Activated T-cell treated with anti-CD3 and anti-CD28 coated beads, Interleukin-2, amount 50 U/mL, for 24 hours (primary cell): Measurements from ENCODE around the gene ADAM19.
A peak's percentile ranks its signal among the peaks of the same experiment; 100 is the strongest.
"Not testable (repeated sequence)": the region's sequence is repeated elsewhere in the genome, so short reads cannot be mapped to it uniquely, and the experiment has no call there.

Experiments used
- DNase-seq: peaks from one replicate; pipeline ENCODE4 v3.0.0-alpha.2; 2020
- H3K27ac Mint-ChIP-seq: 2 replicates; pipeline ENCODE4 v1.8.0; 2020; ENCODE audit warnings: mild to moderate bottlenecking, mixed read lengths
- H3K27me3 Mint-ChIP-seq: 2 replicates; pipeline ENCODE4 v1.8.0; 2020; ENCODE audit warnings: mixed read lengths
- H3K36me3 Mint-ChIP-seq: 2 replicates; pipeline ENCODE4 v1.8.0; 2020; ENCODE audit warnings: low read depth, mixed read lengths
- H3K4me1 Mint-ChIP-seq: 2 replicates; pipeline ENCODE4 v1.8.0; 2020; ENCODE audit warnings: low read depth, mixed read lengths
- H3K4me3 Mint-ChIP-seq: 2 replicates; pipeline ENCODE4 v1.8.0; 2020; ENCODE audit warnings: mild to moderate bottlenecking, moderate library complexity, mixed read lengths
- H3K9me3 Mint-ChIP-seq: 2 replicates; pipeline ENCODE4 v1.8.0; 2020; ENCODE audit warnings: mixed read lengths

The ADAM19 gene

DNA sequence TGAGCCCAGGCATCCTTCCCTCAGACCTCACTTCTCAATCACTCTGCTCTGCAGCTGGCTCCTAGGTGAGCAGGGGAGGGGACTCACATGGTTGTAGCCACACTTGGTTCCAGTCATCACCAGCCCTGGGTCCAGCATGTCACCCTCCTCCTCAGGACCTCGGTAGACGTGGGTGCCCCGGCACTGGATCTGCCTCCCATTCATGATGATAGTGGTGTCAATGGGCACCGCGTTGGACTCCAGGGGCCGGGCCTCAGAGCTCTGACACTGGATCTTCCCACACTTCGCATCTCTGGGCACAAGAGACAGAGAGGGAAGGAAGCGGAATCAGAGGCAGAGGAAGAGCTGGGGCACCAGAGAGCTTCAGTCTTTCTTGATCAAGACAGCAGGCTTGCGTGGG, 82.7 kb downstream of the ADAM19 start:
- peaks cover 67% of the 10 kb centered on the region for H3K36me3 Mint-ChIP-seq
- H3K4me1 Mint-ChIP-seq, result peaks cover 8% of the 10 kb centered on the region
- no peak for DNase-seq
- H3K4me3 Mint-ChIP-seq, result no peak overlapping the region
- no peak overlapping the region for H3K27ac Mint-ChIP-seq
- no peaks in the 10 kb centered on the region for H3K9me3 Mint-ChIP-seq
- H3K27me3 Mint-ChIP-seq, result no peaks in the 10 kb centered on the region

GRCh38 chr5:157491471-157491995, 84.0 kb downstream of the ADAM19 start:
- H3K27ac Mint-ChIP-seq, result no peak overlapping the region
- no peak for DNase-seq
- H3K27me3 Mint-ChIP-seq, result no peaks in the 10 kb centered on the region
- H3K36me3 Mint-ChIP-seq, result peaks cover 71% of the 10 kb centered on the region
- H3K4me1 Mint-ChIP-seq, result peaks cover 14% of the 10 kb centered on the region
- no peak overlapping the region for H3K4me3 Mint-ChIP-seq
- no peaks in the 10 kb centered on the region for H3K9me3 Mint-ChIP-seq

GRCh38 chr5:157487358-157487757, 88.2 kb downstream of the ADAM19 start:
- no peaks in the 10 kb centered on the region for H3K9me3 Mint-ChIP-seq
- no peak overlapping the region for H3K4me3 Mint-ChIP-seq
- H3K4me1 Mint-ChIP-seq, result peaks cover 7% of the 10 kb centered on the region
- no peaks in the 10 kb centered on the region for H3K27me3 Mint-ChIP-seq
- peaks cover 76% of the 10 kb centered on the region for H3K36me3 Mint-ChIP-seq
- DNase-seq, result no peak
- no peak overlapping the region for H3K27ac Mint-ChIP-seq

GRCh38 chr5:157486861-157487260, 88.7 kb downstream of the ADAM19 start:
- Mint-ChIP-seq H3K27me3 (no peaks in the 10 kb centered on the region), H3K4me3 (no peak overlapping the region), H3K4me1 (peaks cover 7% of the 10 kb centered on the region), H3K36me3 (peaks cover 78% of the 10 kb centered on the region), H3K9me3 (no peaks in the 10 kb centered on the region), H3K27ac (peak overlapping the region; percentile 20)
- DNase-seq, result no peak

DNA sequence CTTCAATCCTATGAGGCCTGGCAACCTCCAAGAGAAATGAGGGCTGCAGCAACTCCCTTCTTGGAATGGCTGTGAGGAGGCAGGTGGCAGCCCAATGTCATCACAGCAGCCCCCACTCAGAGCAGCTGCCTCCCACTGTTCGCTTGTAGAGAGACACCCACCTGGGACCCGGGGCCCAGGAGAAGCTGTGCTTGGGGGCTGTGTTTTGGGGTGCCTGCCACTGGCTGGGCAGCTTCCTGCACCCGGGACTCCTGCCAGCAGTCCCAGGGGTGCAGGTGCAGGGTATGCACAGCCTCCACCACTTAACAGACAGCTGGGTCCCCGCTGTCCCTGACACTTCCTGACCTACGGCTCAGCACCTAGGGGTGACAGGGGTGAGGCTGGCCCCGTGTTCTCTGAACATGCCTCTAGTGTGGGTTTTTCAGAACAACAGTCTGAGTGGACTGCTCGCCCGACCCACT, 89.3 kb downstream of the ADAM19 start:
- Mint-ChIP-seq H3K27ac (no peak overlapping the region), H3K27me3 (no peaks in the 10 kb centered on the region)

GRCh38 chr5:157485811-157486210, 89.8 kb downstream of the ADAM19 start:
- Mint-ChIP-seq H3K27ac (no peak overlapping the region), H3K4me1 (peaks cover 7% of the 10 kb centered on the region), H3K36me3 (peaks cover 74% of the 10 kb centered on the region), H3K9me3 (no peaks in the 10 kb centered on the region), H3K27me3 (no peaks in the 10 kb centered on the region), H3K4me3 (no peak overlapping the region)
- DNase-seq, result no peak

More for the DNA sequence above, 89.3 kb downstream of the ADAM19 start:
- Mint-ChIP-seq H3K4me1 (peaks cover 7% of the 10 kb centered on the region), H3K4me3 (no peak overlapping the region), H3K9me3 (no peaks in the 10 kb centered on the region), H3K36me3 (peaks cover 76% of the 10 kb centered on the region)
- no peak for DNase-seq

GRCh38 chr5:157485340-157485739, 90.2 kb downstream of the ADAM19 start:
- Mint-ChIP-seq H3K27ac (peak overlapping the region; percentile 26), H3K36me3 (peaks cover 76% of the 10 kb centered on the region), H3K4me3 (no peak overlapping the region), H3K9me3 (no peaks in the 10 kb centered on the region), H3K27me3 (no peaks in the 10 kb centered on the region), H3K4me1 (peaks cover 7% of the 10 kb centered on the region)
- DNase-seq, result no peak

- Mint-ChIP-seq H3K27me3 (no peaks in the 10 kb centered on the region), H3K4me1 (peaks cover 7% of the 10 kb centered on the region), H3K9me3 (no peaks in the 10 kb centered on the region), H3K27ac (no peak overlapping the region), H3K4me3 (no peak overlapping the region), H3K36me3 (peaks cover 76% of the 10 kb centered on the region)
- DNase-seq, result no peak
Measured at GRCh38 chr5:157484768-157485167, 90.8 kb downstream of the ADAM19 start.

- not testable (repeated sequence) for H3K4me1 Mint-ChIP-seq, H3K27me3 Mint-ChIP-seq, DNase-seq, H3K27ac Mint-ChIP-seq, H3K4me3 Mint-ChIP-seq, H3K9me3 Mint-ChIP-seq
- peaks cover 69% of the 10 kb centered on the region for H3K36me3 Mint-ChIP-seq
Measured at GRCh38 chr5:157482702-157483101, 92.9 kb downstream of the ADAM19 start.

GRCh38 chr5:157481666-157482065, 93.9 kb downstream of the ADAM19 start:
- DNase-seq, result no peak
- Mint-ChIP-seq H3K9me3 (no peaks in the 10 kb centered on the region), H3K27ac (no peak overlapping the region), H3K4me1 (peaks cover 1% of the 10 kb centered on the region), H3K4me3 (no peak overlapping the region), H3K27me3 (no peaks in the 10 kb centered on the region), H3K36me3 (peaks cover 69% of the 10 kb centered on the region)

DNA sequence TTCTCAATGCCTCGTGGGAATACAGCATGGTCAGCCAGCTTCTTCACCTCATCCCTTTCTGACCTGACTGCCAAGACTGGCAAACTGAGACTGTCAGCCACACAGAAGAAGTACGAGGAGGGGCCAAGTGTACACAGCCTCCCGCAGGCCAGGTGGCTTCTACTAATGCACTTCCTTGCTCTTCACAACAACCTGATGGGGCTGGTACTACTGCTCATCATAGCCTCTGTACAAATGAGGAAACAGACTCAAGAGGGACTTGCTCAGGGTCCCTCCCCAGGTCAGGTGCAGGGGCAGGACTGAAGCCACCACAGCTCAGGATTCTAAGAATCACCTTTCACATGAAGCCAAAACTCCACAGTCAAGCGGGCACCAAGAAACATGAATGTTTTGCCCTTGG, 94.3 kb downstream of the ADAM19 start:
- no peak for DNase-seq
- Mint-ChIP-seq H3K9me3 (no peaks in the 10 kb centered on the region), H3K27me3 (no peaks in the 10 kb centered on the region), H3K4me1 (peaks cover 1% of the 10 kb centered on the region), H3K36me3 (peaks cover 68% of the 10 kb centered on the region), H3K27ac (peak overlapping the region; percentile 30), H3K4me3 (no peak overlapping the region)

- Mint-ChIP-seq H3K27ac (no peak overlapping the region), H3K27me3 (no peaks in the 10 kb centered on the region), H3K4me1 (peaks cover 1% of the 10 kb centered on the region), H3K9me3 (no peaks in the 10 kb centered on the region), H3K36me3 (peaks cover 60% of the 10 kb centered on the region), H3K4me3 (no peak overlapping the region)
- DNase-seq, result no peak
Measured at GRCh38 chr5:157479612-157480510, 95.7 kb downstream of the ADAM19 start.

- Mint-ChIP-seq H3K27ac (peak overlapping the region; percentile 41), H3K36me3 (peaks cover 58% of the 10 kb centered on the region), H3K27me3 (no peaks in the 10 kb centered on the region), H3K4me1 (peaks cover 1% of the 10 kb centered on the region), H3K4me3 (no peak overlapping the region), H3K9me3 (no peaks in the 10 kb centered on the region)
- no peak for DNase-seq
Measured at GRCh38 chr5:157479166-157479565, 96.4 kb downstream of the ADAM19 start.

GRCh38 chr5:157478726-157479125, 96.8 kb downstream of the ADAM19 start:
- Mint-ChIP-seq H3K27me3 (no peaks in the 10 kb centered on the region), H3K27ac (peak overlapping the region; percentile 41), H3K9me3 (no peaks in the 10 kb centered on the region), H3K36me3 (peaks cover 54% of the 10 kb centered on the region), H3K4me3 (no peak overlapping the region), H3K4me1 (peaks cover 1% of the 10 kb centered on the region)
- no peak for DNase-seq

DNA sequence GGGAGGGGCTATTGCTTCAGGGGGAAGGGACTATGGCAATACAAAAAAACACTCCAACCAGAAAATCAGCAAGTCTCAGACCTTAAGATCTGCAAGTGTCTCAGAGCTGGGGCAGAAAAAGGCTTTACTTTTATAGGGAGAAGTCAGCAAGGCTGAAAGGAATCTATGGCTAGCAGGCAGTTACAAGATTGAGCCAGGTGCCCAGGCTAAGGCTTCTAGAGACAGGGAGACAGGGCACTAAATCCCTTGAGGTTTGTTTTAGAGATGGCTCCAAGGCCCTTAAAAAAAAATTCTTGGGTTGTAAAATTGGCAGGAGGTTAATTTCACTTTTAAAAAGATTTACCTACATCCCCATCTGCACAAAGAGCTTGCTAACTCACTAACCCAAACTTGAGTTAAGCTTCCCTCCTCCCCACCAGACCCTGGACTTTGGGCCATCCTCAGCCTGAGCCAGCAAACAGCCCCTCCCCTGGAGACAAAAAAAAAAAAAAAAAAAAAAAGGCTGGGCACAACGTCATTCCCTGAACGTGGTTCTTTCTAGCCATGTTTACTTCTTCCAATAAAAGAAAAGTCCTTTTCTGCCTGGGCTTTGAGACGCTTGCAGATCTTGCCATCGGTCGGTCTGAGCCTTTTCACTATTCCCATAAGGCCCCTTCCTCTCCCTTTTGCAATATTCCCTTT, 97.6 kb downstream of the ADAM19 start:
- peaks cover 1% of the 10 kb centered on the region for H3K4me1 Mint-ChIP-seq
- no peak overlapping the region for H3K27ac Mint-ChIP-seq
- no peaks in the 10 kb centered on the region for H3K27me3 Mint-ChIP-seq
- no peaks in the 10 kb centered on the region for H3K9me3 Mint-ChIP-seq
- DNase-seq, result no peak
- H3K36me3 Mint-ChIP-seq, result peaks cover 55% of the 10 kb centered on the region
- no peak overlapping the region for H3K4me3 Mint-ChIP-seq
